H1 (cell line): ENCODE data around the gene GJD3. TPM values are rescaled to one million over a fixed set of nuclear protein-coding genes. Genes with fewer than 3 reads are reported as not detected.
A peak's percentile ranks its signal among the peaks of the same experiment; 100 is the strongest.

Source experiments
- CTCF ChIA-PET: fragments of 300-600 bp; sonication (Branson Sonifier 250); formaldehyde crosslinking; loops from one replicate; lab custom pipeline; 2021; ENCODE audit not compliant: partially characterized antibody; lab: Charles Lee
- POLR2A ChIA-PET: fragments of 300-600 bp; sonication (Branson Sonifier 250); formaldehyde crosslinking; loops from one replicate; lab custom pipeline; 2021; ENCODE audit warnings: inconsistent platforms; ENCODE audit not compliant: partially characterized antibody; lab: Charles Lee
- DNase-seq, 2 experiments: peaks; one replicate each; pipeline versions ENCODE4 v3.0.0 to v3.0.0-alpha.2; 2010 to 2022; ENCODE audit warnings: low spot score in 2 of 2, low read depth in 1 of 2, mixed read lengths in 1 of 2
- FAIRE-seq: peaks from 2 replicates; lab custom pipeline; 2011; peaks lifted over from hg19 to GRCh38; lab: Jason Lieb, UNC
- H2AFZ ChIP-seq: 2 replicates; pipeline ENCODE4 v1.8.1; 2012; ENCODE audit warnings: low read length, inconsistent platforms
- H2AK5ac ChIP-seq: 2 replicates; pipeline ENCODE4 v1.6.1; 2013; ENCODE audit warnings: low read depth, low read length
- H2BK120ac ChIP-seq: replicated peaks from 2 replicates; pipeline ENCODE3; 2013; ENCODE audit warnings: low read depth, low read length, inconsistent platforms
- H2BK12ac ChIP-seq: 2 replicates; pipeline ENCODE4 v1.6.1; 2013; ENCODE audit warnings: low read depth, low read length
- H2BK15ac ChIP-seq: 2 replicates; pipeline ENCODE4 v1.6.1; 2013; ENCODE audit warnings: low read length
- H2BK20ac ChIP-seq: 2 replicates; pipeline ENCODE4 v1.6.1; 2013; ENCODE audit warnings: low read length
- H2BK5ac ChIP-seq: 2 replicates; pipeline ENCODE4 v1.6.1; 2013; ENCODE audit warnings: low read depth, low read length
- H3K14ac ChIP-seq: 2 replicates; pipeline ENCODE4 v1.6.1; 2013; ENCODE audit warnings: inconsistent platforms; ENCODE audit not compliant: insufficient read length
- H3K18ac ChIP-seq: 2 replicates; pipeline ENCODE4 v1.6.1; 2013; ENCODE audit warnings: low read length; ENCODE audit errors: extremely low read depth
- H3K23ac ChIP-seq: 2 replicates; pipeline ENCODE4 v1.6.1; 2013; ENCODE audit warnings: inconsistent platforms; ENCODE audit not compliant: insufficient read length
- H3K23me2 ChIP-seq: 2 replicates; pipeline ENCODE4 v1.6.1; 2013; ENCODE audit warnings: low read depth, low read length
- H3K27ac ChIP-seq: 2 replicates; pipeline ENCODE4 v1.6.1; 2011; ENCODE audit warnings: low read depth, low read length, inconsistent platforms
- H3K27me3 ChIP-seq, 4 experiments: replicated peaks in 1 of 4; 1 replicate in 1 of 4; 2 replicates in 3 of 4; pipeline versions ENCODE4 v1.6.1 to v1.8.1; 2011 to 2013; ENCODE audit warnings: low read length in 3 of 4, mild to moderate bottlenecking in 3 of 4, inconsistent platforms in 2 of 4, mixed read lengths in 2 of 4, moderate library complexity in 1 of 4; ENCODE audit not compliant: control insufficient read depth in 3 of 4, insufficient read depth in 3 of 4; ENCODE audit errors: extremely low read depth in 1 of 4
- H3K36me3 ChIP-seq, 4 experiments: 2 replicates each; pipeline versions ENCODE4 v1.6.1 to v1.8.1; 2011 to 2013; ENCODE audit warnings: mild to moderate bottlenecking in 4 of 4, low read length in 3 of 4, moderate library complexity in 2 of 4, control low read depth in 1 of 4, inconsistent platforms in 1 of 4; ENCODE audit not compliant: insufficient read depth in 4 of 4, control insufficient read depth in 2 of 4
- H3K4ac ChIP-seq: replicated peaks from 2 replicates; pipeline ENCODE3; 2013; ENCODE audit warnings: low read length, low read depth, mixed read lengths, inconsistent platforms; ENCODE audit not compliant: insufficient read length
- H3K4me1 ChIP-seq, 4 experiments: replicated peaks in 1 of 4; 1 replicate in 1 of 4; 2 replicates in 3 of 4; pipeline versions ENCODE4 v1.6.1 to v1.8.1; 2011 to 2013; ENCODE audit warnings: low read length in 3 of 4, inconsistent platforms in 2 of 4, mixed read lengths in 1 of 4; ENCODE audit not compliant: insufficient read depth in 4 of 4, control insufficient read depth in 3 of 4
- H3K4me2 ChIP-seq, 2 experiments: 2 replicates each; pipeline versions ENCODE4 v1.6.1 to v1.8.1; 2011 to 2013; ENCODE audit warnings: low read depth in 2 of 2, low read length in 2 of 2, control low read depth in 1 of 2, inconsistent platforms in 1 of 2, mild to moderate bottlenecking in 1 of 2; ENCODE audit not compliant: insufficient read depth in 1 of 2
- H3K4me3 ChIP-seq, 4 experiments: fragments of 200-600, 300-600 bp in 1 of 4; sonication (generic), shearing (Covaris generic), sonication (Bioruptor Twin) in 1 of 4; 2 replicates each; pipeline versions ENCODE4 v1.5.1 to v1.8.1; 2011 to 2016; ENCODE audit warnings: low read length in 4 of 4, low read depth in 3 of 4, control low read depth in 2 of 4, inconsistent platforms in 2 of 4, mild to moderate bottlenecking in 2 of 4, mixed read lengths in 1 of 4, moderate library complexity in 1 of 4; ENCODE audit not compliant: insufficient read depth in 2 of 4; ENCODE audit errors: extremely low read depth in 1 of 4
- H3K56ac ChIP-seq: replicated peaks from 2 replicates; pipeline ENCODE3; 2013; ENCODE audit warnings: low read depth, mild to moderate bottlenecking, mixed read lengths, low read length, inconsistent platforms; ENCODE audit not compliant: insufficient read length
- H3K79me1 ChIP-seq: 2 replicates; pipeline ENCODE4 v1.6.1; 2013; ENCODE audit warnings: low read depth, low read length, control low read depth
- H3K79me2 ChIP-seq, 2 experiments: 2 replicates each; pipeline versions ENCODE4 v1.6.1 to v1.8.1; 2012 to 2013; ENCODE audit warnings: low read length in 2 of 2, mild to moderate bottlenecking in 2 of 2, inconsistent platforms in 1 of 2; ENCODE audit not compliant: insufficient read depth in 2 of 2, control insufficient read depth in 1 of 2
- H3K9ac ChIP-seq, 4 experiments: replicated peaks in 1 of 4; 1 replicate in 1 of 4; 2 replicates in 3 of 4; pipeline versions ENCODE4 v1.6.1 to v1.8.1; 2011 to 2013; ENCODE audit warnings: low read depth in 3 of 4, low read length in 3 of 4, control low read depth in 2 of 4, mild to moderate bottlenecking in 2 of 4, moderate library complexity in 2 of 4, inconsistent platforms in 1 of 4; ENCODE audit errors: extremely low read depth in 1 of 4
- H3K9me3 ChIP-seq, 2 experiments: 2 replicates each; pipeline versions ENCODE4 v1.6.1 to v1.8.1; 2012 to 2013; ENCODE audit warnings: mild to moderate bottlenecking in 2 of 2, moderate library complexity in 2 of 2, control low read depth in 1 of 2, inconsistent platforms in 1 of 2, low read depth in 1 of 2, low read length in 1 of 2, mixed read lengths in 1 of 2; ENCODE audit not compliant: insufficient read depth in 2 of 2
- H4K20me1 ChIP-seq, 2 experiments: replicated peaks in 1 of 2; 2 replicates each; pipeline versions ENCODE3 to v1.8.1; 2011 to 2013; ENCODE audit warnings: inconsistent platforms in 2 of 2, low read length in 2 of 2, mild to moderate bottlenecking in 1 of 2; ENCODE audit not compliant: insufficient read depth in 2 of 2, control insufficient read depth in 1 of 2
- H4K5ac ChIP-seq: 2 replicates; pipeline ENCODE4 v1.6.1; 2013; ENCODE audit warnings: low read length, low read depth, mixed read lengths, inconsistent platforms; ENCODE audit not compliant: insufficient read length
- H4K8ac ChIP-seq: 2 replicates; pipeline ENCODE4 v1.8.0; 2013; ENCODE audit warnings: mild to moderate bottlenecking, moderate library complexity, low read length, inconsistent platforms; ENCODE audit not compliant: insufficient read depth; ENCODE audit errors: extremely low read depth
- H4K91ac ChIP-seq: replicated peaks from 2 replicates; pipeline ENCODE3; 2013; ENCODE audit warnings: low read length, mixed read lengths, inconsistent platforms; ENCODE audit not compliant: insufficient read length
- USF2 ChIP-seq: IDR thresholded peaks from 2 replicates; pipeline ENCODE4 v1.6.1; 2011; ENCODE audit warnings: low read length, improper control_type of control experiment
- WGBS, 2 experiments: shearing (Covaris generic) in 1 of 2; methylation state at CpG; one replicate each; pipeline versions ENCODE4 v1.1.6 to v1.1.7; 2013 to 2015; ENCODE audit warnings: low lambda C conversion rate in 2 of 2, mixed read lengths in 2 of 2, inconsistent platforms in 1 of 2, low coverage in 1 of 2, missing lambda C conversion rate in 1 of 2; ENCODE audit not compliant: insufficient replicate concordance in 2 of 2, insufficient coverage in 1 of 2, insufficient read length in 1 of 2; ENCODE audit errors: extremely low coverage in 1 of 2, missing lambda C conversion rate in 1 of 2; 5-methylcytosine and 5-hydroxymethylcytosine counted together
- polyA plus RNA-seq, 7 experiments: library from polyadenylated mRNA; depleted of rRNA in 3 of 7; stranded (reverse) in 5 of 7; unstranded in 2 of 7; fragments of >200 nt in 5 of 7; fragments of 200-250 nt in 2 of 7; gene quantifications; 1 replicate in 5 of 7; 2 replicates in 1 of 7; 4 replicates in 1 of 7; pipeline versions ENCODE4 v1.2.1 to v1.2.3, GENCODE V29; 2011 to 2013; ENCODE audit warnings: missing spikeins in 2 of 7, mixed read lengths in 2 of 7
- total RNA-seq: library from RNA; stranded (reverse); fragmentation: NEBNext Ultra II Directional; extraction: Animal tissue kit (Norgen Biotek cat#: 25700); gene quantifications from 2 replicates; pipeline ENCODE4 v1.2.1, GENCODE V29; 2021
- TF ChIP-seq, protein P1 (sequence below), 3 experiments: IDR thresholded peaks; 1 replicate in 2 of 3; 2 replicates in 1 of 3; pipeline versions ENCODE4 v1.5.1 to v1.6.1; 2011; ENCODE audit warnings: low read length in 3 of 3, mild to moderate bottlenecking in 3 of 3, inconsistent platforms in 2 of 3, low read depth in 1 of 3, moderate library complexity in 1 of 3; ENCODE audit not compliant: insufficient read depth in 1 of 3; ENCODE audit errors: control extremely low read depth in 1 of 3

The GJD3 gene
- total and polyA plus RNA-seq, 2 of the 8 experiments (the other 6 are each of a cell fraction or from before 2014, with no cell fraction given), result 0.53 to 1.9 TPM

GRCh38 chr17:40322358-40323315, 41.9 kb downstream of the GJD3 start:
- Histone ChIP-seq H3K56ac (no peak overlapping the region), H3K36me3 (no peaks in the 10 kb centered on the region), H3K9ac (no peak overlapping the region), H2AK5ac (peak overlapping the region; percentile 26; the same call in 1 of the 2 replicates), H3K27ac (no peak overlapping the region), H2BK5ac (peak overlapping the region; percentile 24; the same call in 1 of the 2 replicates), H3K4me2 (peak overlapping the region in 1 of 2 experiments; percentile 19; a peak in 1 of 4 replicates), H3K4me3 (no peak overlapping the region), H4K8ac (peak overlapping the region; percentile 48; the same call in 1 of the 2 replicates), H2BK12ac (peak overlapping the region; percentile 50; the same call in 1 of the 2 replicates), H4K91ac (no peak overlapping the region), H3K79me1 (peaks cover 19% of the 10 kb centered on the region), H3K79me2 (peaks cover 0 to 26% of the 10 kb centered on the region in 2 experiments; a peak in 2 of 4 replicates), H3K4me1 (peaks cover 0 to 23% (median 16%) of the 10 kb centered on the region in 4 experiments; a peak in 6 of 7 replicates), H3K9me3 (no peaks in the 10 kb centered on the region), H3K4ac (no peak overlapping the region), H2AFZ (no peak overlapping the region), H3K27me3 (peaks cover 0 to 14% (median 6%) of the 10 kb centered on the region in 4 experiments; a peak in 5 of 7 replicates), H3K18ac (peak overlapping the region; percentile 48; the same call in 1 of the 2 replicates), H3K23me2 (peaks cover 11% of the 10 kb centered on the region; the same call in 1 of the 2 replicates), H3K14ac (no peak overlapping the region), H2BK20ac (no peak overlapping the region), H2BK120ac (no peak overlapping the region), H4K20me1 (peaks cover 20 to 34% of the 10 kb centered on the region in 2 experiments), H3K23ac (no peak overlapping the region), H2BK15ac (0 out of 2 replicates have a peak overlapping the region, but pooled peaks have one; percentile 40), H4K5ac (no peak overlapping the region)
- FAIRE-seq (no peak), DNase-seq (no peak)
- 83% methylated on average over 19 of the region's 19 CpGs; no CpG with 5 or more reads in 1 of the 2 experiments for WGBS, 2 experiments
- ChIA-PET POLR2A (interaction anchor here (0.9 to 30.6 kb wide), 3 partner anchors 9 to 217 kb away, joined by 3 to 540 read pairs (median 3); partner anchors contain the start of genes CDC6 and RARA), CTCF (interaction anchor here (0.6 to 39.2 kb wide), 7 partner anchors 11 to 717 kb away, joined by 3 to 1198 read pairs (median 5); partner anchors contain the start of genes GJD3 and RARA)
- TF ChIP-seq, protein P1, sequence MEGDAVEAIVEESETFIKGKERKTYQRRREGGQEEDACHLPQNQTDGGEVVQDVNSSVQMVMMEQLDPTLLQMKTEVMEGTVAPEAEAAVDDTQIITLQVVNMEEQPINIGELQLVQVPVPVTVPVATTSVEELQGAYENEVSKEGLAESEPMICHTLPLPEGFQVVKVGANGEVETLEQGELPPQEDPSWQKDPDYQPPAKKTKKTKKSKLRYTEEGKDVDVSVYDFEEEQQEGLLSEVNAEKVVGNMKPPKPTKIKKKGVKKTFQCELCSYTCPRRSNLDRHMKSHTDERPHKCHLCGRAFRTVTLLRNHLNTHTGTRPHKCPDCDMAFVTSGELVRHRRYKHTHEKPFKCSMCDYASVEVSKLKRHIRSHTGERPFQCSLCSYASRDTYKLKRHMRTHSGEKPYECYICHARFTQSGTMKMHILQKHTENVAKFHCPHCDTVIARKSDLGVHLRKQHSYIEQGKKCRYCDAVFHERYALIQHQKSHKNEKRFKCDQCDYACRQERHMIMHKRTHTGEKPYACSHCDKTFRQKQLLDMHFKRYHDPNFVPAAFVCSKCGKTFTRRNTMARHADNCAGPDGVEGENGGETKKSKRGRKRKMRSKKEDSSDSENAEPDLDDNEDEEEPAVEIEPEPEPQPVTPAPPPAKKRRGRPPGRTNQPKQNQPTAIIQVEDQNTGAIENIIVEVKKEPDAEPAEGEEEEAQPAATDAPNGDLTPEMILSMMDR (IDR thresholded peaks at IDR 0.05; ENCODE audit: control extremely low read depth in 1 of 3, insufficient read depth in 1 of 3, low read depth in 1 of 3, low read length in 3 of 3), result no peak
- TF ChIP-seq USF2, result peak; percentile 43; the same call in 1 of the 2 replicates
